Parathyroid adenoma (tissue), 2 donors: ENCODE data around the gene DPY19L2.
"Not testable (repeated sequence)": the region's sequence is repeated elsewhere in the genome, so short reads cannot be mapped to it uniquely, and the experiment has no call there.

ENCODE experiments used
- H2AFZ ChIP-seq: fragments of 300-600 bp; sonication (generic); one replicate; pipeline ENCODE4 v1.7.0; 2017; ENCODE audit warnings: antibody characterized with exemption, mild to moderate bottlenecking
- H3K27ac ChIP-seq: fragments of 300-600 bp; sonication (generic); one replicate; pipeline ENCODE4 v1.7.0; 2017
- H3K27me3 ChIP-seq: fragments of 300-600 bp; sonication (generic); one replicate; pipeline ENCODE4 v1.7.0; 2017; ENCODE audit warnings: low read length; ENCODE audit not compliant: control insufficient read depth, insufficient read depth
- H3K36me3 ChIP-seq: fragments of 300-600 bp; sonication (generic); one replicate; pipeline ENCODE4 v1.7.0; 2017; ENCODE audit warnings: low read length; ENCODE audit not compliant: control insufficient read depth, insufficient read depth
- H3K4me1 ChIP-seq: fragments of 300-600 bp; sonication (generic); one replicate; pipeline ENCODE4 v1.7.0; 2017; ENCODE audit warnings: control low read depth
- H3K4me2 ChIP-seq: fragments of 300-600 bp; sonication (generic); one replicate; pipeline ENCODE4 v1.7.0; 2017; ENCODE audit warnings: low read length
- H3K4me3 ChIP-seq: fragments of 300-600 bp; sonication (generic); one replicate; pipeline ENCODE4 v1.7.0; 2017; ENCODE audit warnings: low read depth, low read length
- H3K79me2 ChIP-seq: fragments of 300-600 bp; sonication (generic); one replicate; pipeline ENCODE4 v1.7.0; 2017; ENCODE audit warnings: control low read depth
- H3K9ac ChIP-seq: fragments of 300-600 bp; sonication (generic); one replicate; pipeline ENCODE4 v1.7.0; 2017; ENCODE audit warnings: mild to moderate bottlenecking
- H3K9me3 ChIP-seq: fragments of 300-600 bp; sonication (generic); one replicate; pipeline ENCODE4 v1.7.0; 2017; ENCODE audit warnings: low read length; ENCODE audit not compliant: control insufficient read depth
- CTCF ChIP-seq: fragments of 300-600 bp; sonication (generic); IDR thresholded peaks from one replicate; pipeline ENCODE4 v1.7.0; 2017; ENCODE audit warnings: antibody characterized with exemption, mild to moderate bottlenecking
- donor health status: primary hyperparathyroidism.

DPY19L2 gene

GRCh38 chr12:63706336-63706735 is 38.0 kb upstream of the DPY19L2 start:
- Histone ChIP-seq H3K4me1 (no peaks in the 10 kb centered on the region), H3K27ac (no peak overlapping the region), H3K9me3 (no peaks in the 10 kb centered on the region), H3K36me3 (no peaks in the 10 kb centered on the region), H3K79me2 (no peaks in the 10 kb centered on the region), H3K27me3 (no peaks in the 10 kb centered on the region), H3K9ac (no peak overlapping the region), H3K4me3 (no peak overlapping the region), H3K4me2 (no peak overlapping the region), H2AFZ (no peak overlapping the region)
- TF ChIP-seq CTCF = no peak

DNA sequence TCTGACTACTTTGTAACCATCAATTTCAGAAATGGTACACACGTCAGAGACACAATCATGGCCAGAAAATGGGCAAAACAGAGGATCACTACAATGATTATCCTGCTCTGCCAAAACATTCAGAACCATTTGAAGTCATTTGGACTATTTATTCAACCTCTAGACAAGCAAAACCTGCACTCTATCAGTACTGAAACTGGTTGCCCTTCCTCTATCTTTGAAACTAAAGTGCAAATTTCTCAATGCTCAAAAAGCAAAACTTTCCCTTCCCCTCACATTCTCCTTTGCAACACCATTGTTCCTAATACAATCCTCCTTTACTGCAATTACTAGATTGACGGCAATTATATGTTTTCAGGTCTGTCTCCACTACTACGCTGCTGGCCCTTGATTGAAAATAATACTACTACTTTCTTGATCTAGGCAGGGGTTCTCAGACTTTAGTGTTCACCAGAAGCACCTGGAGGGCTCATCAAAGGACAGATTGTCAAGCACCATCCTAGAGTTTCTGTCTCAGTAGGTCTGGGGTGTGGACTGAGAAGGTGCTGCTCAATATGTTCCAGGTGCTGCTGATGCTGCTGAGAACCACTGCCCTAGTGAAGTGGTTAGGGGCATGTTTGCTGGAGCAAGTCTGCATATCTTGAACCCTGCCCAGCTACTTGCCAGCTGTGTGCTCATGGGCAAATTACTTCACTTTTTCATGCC is 31.5 kb upstream of the DPY19L2 start:
- not testable (repeated sequence) for H3K27ac ChIP-seq, H3K4me3 ChIP-seq, H3K4me2 ChIP-seq, H3K9ac ChIP-seq, H3K4me1 ChIP-seq, H3K9me3 ChIP-seq, H2AFZ ChIP-seq, H3K36me3 ChIP-seq, H3K27me3 ChIP-seq, H3K79me2 ChIP-seq

- not testable (repeated sequence) for H3K79me2 ChIP-seq, H3K4me2 ChIP-seq, H3K9ac ChIP-seq, H3K9me3 ChIP-seq, H3K4me3 ChIP-seq, H3K4me1 ChIP-seq, H3K36me3 ChIP-seq, H3K27me3 ChIP-seq, H3K27ac ChIP-seq, H2AFZ ChIP-seq
These were observed 30.7 kb upstream of the DPY19L2 start for GRCh38 chr12:63699011-63699410.

- H3K4me2 ChIP-seq, H2AFZ ChIP-seq, H3K36me3 ChIP-seq, H3K9me3 ChIP-seq, H3K4me3 ChIP-seq, H3K4me1 ChIP-seq, H3K27me3 ChIP-seq, H3K9ac ChIP-seq, H3K27ac ChIP-seq, H3K79me2 ChIP-seq: not testable (repeated sequence)
These were observed 22.5 kb upstream of the DPY19L2 start for GRCh38 chr12:63690837-63691236.

DNA sequence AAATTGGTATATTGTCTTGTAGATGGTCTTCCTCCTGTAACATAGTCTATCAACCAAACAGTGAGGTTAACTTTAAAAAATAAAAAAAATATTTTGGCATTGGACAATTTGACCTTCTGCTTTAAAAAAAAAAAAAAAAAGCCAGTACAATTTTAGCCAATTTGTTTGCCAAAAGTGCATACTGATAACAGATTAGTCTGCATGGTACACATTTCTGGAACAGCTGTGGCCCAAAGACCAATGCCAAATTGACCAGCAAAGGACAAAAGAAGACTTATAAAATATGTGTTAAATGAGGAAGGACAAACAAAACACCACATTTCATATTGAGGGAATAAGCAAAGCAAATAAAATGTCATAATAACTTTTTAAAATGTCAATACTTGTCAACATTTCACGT is 20.8 kb upstream of the DPY19L2 start:
- not testable (repeated sequence) for H3K79me2 ChIP-seq

DNA sequence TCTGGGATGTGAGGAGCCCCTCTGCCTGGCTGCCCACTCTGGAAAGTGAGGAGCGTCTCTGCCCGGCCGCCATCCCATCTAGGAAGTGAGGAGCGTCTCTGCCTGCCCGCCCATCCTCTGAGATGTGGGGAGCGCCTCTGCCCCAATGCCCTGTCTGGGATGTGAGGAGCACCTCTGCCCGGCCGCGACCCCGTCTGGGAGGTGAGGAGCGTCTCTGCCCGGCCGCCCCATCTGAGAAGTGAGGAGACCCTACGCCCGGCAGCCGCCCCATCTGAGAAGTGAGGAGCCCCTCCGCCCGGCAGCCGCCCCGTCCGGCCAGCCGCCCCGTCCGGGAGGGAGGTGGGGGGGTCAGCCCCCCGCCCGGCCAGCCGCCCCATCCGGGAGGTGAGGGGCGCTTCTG is 18.3 kb upstream of the DPY19L2 start:
- not testable (repeated sequence) for H3K4me3 ChIP-seq, H3K79me2 ChIP-seq, H3K27ac ChIP-seq, H3K27me3 ChIP-seq, H3K4me1 ChIP-seq, H3K9me3 ChIP-seq, H2AFZ ChIP-seq, H3K36me3 ChIP-seq, H3K9ac ChIP-seq, H3K4me2 ChIP-seq

More for the DNA sequence above, 20.8 kb upstream of the DPY19L2 start:
- not testable (repeated sequence) for H3K27ac ChIP-seq, H2AFZ ChIP-seq, H3K4me1 ChIP-seq, H3K4me3 ChIP-seq, H3K36me3 ChIP-seq, H3K9ac ChIP-seq, H3K27me3 ChIP-seq, H3K9me3 ChIP-seq, H3K4me2 ChIP-seq

DNA sequence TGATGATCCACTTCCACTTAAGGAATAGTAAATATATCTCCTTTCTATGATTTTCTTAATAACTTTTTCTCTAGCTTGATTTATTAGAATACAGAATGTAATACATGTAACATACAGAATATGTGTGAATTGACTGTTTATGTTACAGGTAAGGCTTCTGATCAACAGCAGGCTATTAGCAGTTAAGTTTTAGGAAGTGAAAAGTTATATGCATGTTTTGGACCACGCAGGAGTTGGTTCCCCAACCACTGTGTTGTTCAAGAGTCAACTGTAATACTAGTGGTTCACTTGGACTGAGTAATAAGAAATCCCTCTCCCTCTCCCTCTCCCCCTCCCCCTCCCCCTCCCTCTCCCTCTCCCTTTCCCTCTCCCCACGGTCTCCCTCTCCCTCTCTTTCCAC is 17.5 kb upstream of the DPY19L2 start:
- not testable (repeated sequence) for H3K9me3 ChIP-seq, H3K79me2 ChIP-seq, H3K4me1 ChIP-seq, H3K27me3 ChIP-seq, H3K9ac ChIP-seq, H3K36me3 ChIP-seq, H3K4me2 ChIP-seq, H3K27ac ChIP-seq, H3K4me3 ChIP-seq, H2AFZ ChIP-seq

- not testable (repeated sequence) for H3K4me3 ChIP-seq, H3K79me2 ChIP-seq, H2AFZ ChIP-seq, H3K27ac ChIP-seq, H3K4me1 ChIP-seq, H3K27me3 ChIP-seq, H3K9ac ChIP-seq, H3K4me2 ChIP-seq, H3K9me3 ChIP-seq, H3K36me3 ChIP-seq
These were observed 14.3 kb upstream of the DPY19L2 start for GRCh38 chr12:63682617-63683016.

- H3K9me3 ChIP-seq, H3K27ac ChIP-seq, H3K4me3 ChIP-seq, H3K4me1 ChIP-seq, H3K4me2 ChIP-seq, H3K9ac ChIP-seq, H3K36me3 ChIP-seq, H3K27me3 ChIP-seq, H3K79me2 ChIP-seq, H2AFZ ChIP-seq: not testable (repeated sequence)
These were observed 12.5 kb upstream of the DPY19L2 start for GRCh38 chr12:63680758-63681157.
